ENCODE results near the gene TMPRSS9. TPM values are rescaled to one million over a fixed set of nuclear protein-coding genes. Genes with fewer than 3 reads are reported as not detected.

Gene TMPRSS9
- total and polyA plus RNA-seq, 2 of the 13 experiments (the other 11 are each of a cell fraction or from before 2014, with no cell fraction given), result 2.5 to 5.2 TPM

GRCh38 chr19:2362046-2362969 is 2.2 kb downstream of the TMPRSS9 start (continued):
- peak; percentile 17; the same call in 1 of the 2 replicates for TF ChIP-seq ATF7 (IDR thresholded peaks at IDR 0.05)
- no peak for TF ChIP-seq ATF7 (CRISPR knock-in tag; IDR thresholded peaks at IDR 0.05)
- TF ChIP-seq ARNT (IDR thresholded peaks at IDR 0.05), result peak; percentile 83; the same call in 1 of the 2 replicates
- TF ChIP-seq YEATS4 (CRISPR knock-in tag; IDR thresholded peaks at IDR 0.05; ENCODE audit: borderline replicate concordance), result no peak
- TF ChIP-seq FOXP1 (IDR thresholded peaks at IDR 0.05), result peak; percentile 34; the same call in 1 of the 2 replicates
- no peak for TF ChIP-seq FOXP1 (CRISPR knock-in tag; IDR thresholded peaks at IDR 0.05)
- no peak for TF ChIP-seq HMGXB4 (CRISPR knock-in tag; IDR thresholded peaks at IDR 0.05; ENCODE audit: borderline replicate concordance in 1 of 2, low read depth in 1 of 2)
- TF ChIP-seq SIN3A (IDR thresholded peaks at IDR 0.05; ENCODE audit: borderline replicate concordance, low read depth, low read length), result no peak
- no peak for TF ChIP-seq NAIF1 (CRISPR knock-in tag; IDR thresholded peaks at IDR 0.05; ENCODE audit: borderline replicate concordance)
- peak; percentile 58; the same call in 1 of the 2 replicates for TF ChIP-seq CREB1 (IDR thresholded peaks at IDR 0.05)
- TF ChIP-seq CREB1 (CRISPR knock-in tag; IDR thresholded peaks at IDR 0.05), result no peak

- ChIA-PET POLR2A (no interaction called here), CTCF (ENCODE audit: low intra/inter-chr PET ratio, low total read pairs) (no interaction called here)
- H3K79me2 ChIP-seq (ENCODE audit: insufficient read depth, low read length), result no peaks in the 10 kb centered on the region
- no peak for TF ChIP-seq MLLT10 (CRISPR knock-in tag; IDR thresholded peaks at IDR 0.05)
- no peak for TF ChIP-seq ZNF749 (CRISPR knock-in tag; IDR thresholded peaks at IDR 0.05; ENCODE audit: borderline replicate concordance)
- no peak for TF ChIP-seq HNRNPH1 (optimal IDR thresholded peaks at IDR 0.05; ENCODE audit: low read depth, low read length)
- TF ChIP-seq ZIK1 (CRISPR knock-in tag; IDR thresholded peaks at IDR 0.05; ENCODE audit: borderline replicate concordance, low read depth), result no peak
- TF ChIP-seq ZNF367 (CRISPR knock-in tag; IDR thresholded peaks at IDR 0.05; ENCODE audit: borderline replicate concordance), result no peak
- TF ChIP-seq ZNF282 (IDR thresholded peaks at IDR 0.05; ENCODE audit: partially characterized antibody), result no peak
- TF ChIP-seq FOSL2 (CRISPR knock-in tag; IDR thresholded peaks at IDR 0.05), result no peak
- no peak for TF ChIP-seq ZNF33B (CRISPR knock-in tag; IDR thresholded peaks at IDR 0.05)
- H3K36me3 ChIP-seq (replicated peaks in 1 of 2; ENCODE audit: control insufficient read depth in 1 of 2, insufficient read depth in 2 of 2, low read length in 2 of 2), result no peaks in the 10 kb centered on the region
- intact Hi-C loops (cut with micrococcal nuclease; ENCODE audit: unreplicated experiment) (no loop called here), in situ Hi-C loops (cut with HindIII; ENCODE audit: extremely low pct_ligation_motif_present, low pct_unique_long_range_greater_than_20kb) (no loop called here)
- no peak overlapping the region for H3K27ac ChIP-seq (ENCODE audit: extremely low read length, insufficient read depth, low read length)
- BruUV-seq (replicated peaks), result no TSS peak
- no peaks in the 10 kb centered on the region for H3K4me1 ChIP-seq (ENCODE audit: insufficient read depth, low read length)
- H4K20me1 ChIP-seq (ENCODE audit: insufficient read depth, low read length), result no peaks in the 10 kb centered on the region; the same call in 1 of the 2 replicates
- FAIRE-seq, result no peak
- no peak for ATAC-seq
- no peaks in the 10 kb centered on the region for H3K9me3 ChIP-seq (ENCODE audit: low read length)
- no peak overlapping the region for H3K4me3 ChIP-seq (replicated peaks in 1 of 3; ENCODE audit: insufficient read depth in 1 of 3, low read depth in 2 of 3, low read length in 3 of 3)
- 36% methylated on average over 4 of the region's 15 CpGs for WGBS (ENCODE audit: low lambda C conversion rate)
- H2AFZ ChIP-seq (ENCODE audit: low read length), result no peak overlapping the region
- DNase-seq (ENCODE audit: low spot score), result no peak
- H3K27me3 ChIP-seq (ENCODE audit: control insufficient read depth in 1 of 2, insufficient read depth in 2 of 2, low read length in 2 of 2), result peaks cover 8 to 48% of the 10 kb centered on the region in 2 experiments
- H3K4me2 ChIP-seq (ENCODE audit: low read depth, low read length), result no peak overlapping the region
- H3K9ac ChIP-seq (ENCODE audit: insufficient read depth, low read depth, low read length), result no peak overlapping the region
These were observed 2.9 kb downstream of the TMPRSS9 start for GRCh38 chr19:2362970-2363300.
